Measurements from ENCODE around the gene GPC3. TPM values are rescaled to one million over a fixed set of nuclear protein-coding genes. Genes with fewer than 3 reads are reported as not detected.
A peak's percentile ranks its signal among the peaks of the same experiment; 100 is the strongest.

Gene GPC3
- total RNA-seq, 2 donors from 2014 or later: 2.6 to 2.9 TPM

GRCh38 chrX:133681897-133682296 is 303.5 kb downstream of the GPC3 start:
- DNase-seq (no peak), ATAC-seq (no peak)
- intact Hi-C loops (cut with DNase I, micrococcal nuclease): no loop called here

DNA sequence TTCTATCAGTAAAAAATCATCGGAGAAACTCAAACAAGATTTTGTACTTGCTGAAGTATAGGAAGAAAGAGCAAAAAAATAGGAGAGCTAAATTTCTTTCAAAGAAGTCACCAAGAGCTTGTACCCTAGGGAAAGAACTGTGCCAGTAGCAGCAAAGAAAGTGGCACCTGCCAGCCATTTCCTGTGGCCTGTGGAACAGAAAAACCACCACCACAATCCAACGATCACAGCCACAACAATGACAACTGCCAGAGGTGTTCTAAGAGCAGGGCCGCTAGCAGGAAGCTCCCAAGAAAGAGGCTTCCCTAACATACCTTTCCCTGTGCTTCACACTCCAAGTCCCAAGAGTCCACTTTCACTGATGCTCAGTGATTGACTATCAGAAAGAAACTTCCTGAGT is 304.0 kb downstream of the GPC3 start:
- intact Hi-C loops (cut with DNase I, micrococcal nuclease): no loop called here
- ATAC-seq (no peak), DNase-seq (no peak)

DNA sequence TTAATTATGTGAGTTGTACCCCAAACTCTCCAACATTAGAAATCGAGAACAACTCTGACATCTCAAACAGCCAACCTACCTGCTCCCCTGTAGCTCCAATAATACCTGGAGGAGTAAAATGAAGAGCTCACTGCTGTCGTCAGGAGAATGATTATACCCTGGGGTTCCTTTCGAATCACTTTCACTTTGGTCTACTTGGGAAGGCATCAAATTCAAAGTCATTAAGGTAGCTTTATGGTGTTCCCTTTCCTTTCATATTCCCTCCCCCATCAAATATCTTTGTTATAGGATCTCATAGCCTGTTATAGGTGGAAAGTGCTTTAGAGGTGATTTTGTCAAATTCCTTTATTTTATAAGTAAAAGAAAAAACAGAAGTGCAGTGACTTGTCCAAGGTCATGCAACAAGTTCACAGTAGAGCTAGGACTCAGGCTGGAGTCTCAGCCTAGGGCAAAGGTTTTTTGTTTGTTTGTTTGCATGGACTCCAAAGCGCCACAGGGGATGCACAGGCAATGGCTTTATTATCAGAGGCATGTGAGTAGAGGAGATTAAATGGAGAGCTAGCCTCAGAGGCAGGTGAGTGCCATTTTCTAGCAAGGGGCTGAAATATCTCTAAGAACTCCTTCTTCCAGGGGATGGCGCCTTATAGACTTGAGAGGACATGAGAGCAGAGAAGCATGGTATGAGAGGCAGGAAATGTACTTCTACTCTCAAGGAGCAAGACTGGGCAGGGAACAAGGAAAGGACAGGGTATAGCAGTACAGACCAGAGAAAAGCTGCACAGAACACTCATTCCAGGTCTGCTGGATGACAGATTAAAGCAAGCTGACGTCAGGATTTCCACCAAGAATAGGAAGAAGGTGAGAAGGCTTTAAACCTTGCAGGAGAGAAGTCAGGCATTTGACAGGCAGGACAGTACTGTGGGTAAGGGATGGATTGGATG is 308.0 kb downstream of the GPC3 start:
- intact Hi-C loops (cut with DNase I, micrococcal nuclease): no loop called here
- DNase-seq: no peak
- peak; percentile 64 for ATAC-seq

DNA sequence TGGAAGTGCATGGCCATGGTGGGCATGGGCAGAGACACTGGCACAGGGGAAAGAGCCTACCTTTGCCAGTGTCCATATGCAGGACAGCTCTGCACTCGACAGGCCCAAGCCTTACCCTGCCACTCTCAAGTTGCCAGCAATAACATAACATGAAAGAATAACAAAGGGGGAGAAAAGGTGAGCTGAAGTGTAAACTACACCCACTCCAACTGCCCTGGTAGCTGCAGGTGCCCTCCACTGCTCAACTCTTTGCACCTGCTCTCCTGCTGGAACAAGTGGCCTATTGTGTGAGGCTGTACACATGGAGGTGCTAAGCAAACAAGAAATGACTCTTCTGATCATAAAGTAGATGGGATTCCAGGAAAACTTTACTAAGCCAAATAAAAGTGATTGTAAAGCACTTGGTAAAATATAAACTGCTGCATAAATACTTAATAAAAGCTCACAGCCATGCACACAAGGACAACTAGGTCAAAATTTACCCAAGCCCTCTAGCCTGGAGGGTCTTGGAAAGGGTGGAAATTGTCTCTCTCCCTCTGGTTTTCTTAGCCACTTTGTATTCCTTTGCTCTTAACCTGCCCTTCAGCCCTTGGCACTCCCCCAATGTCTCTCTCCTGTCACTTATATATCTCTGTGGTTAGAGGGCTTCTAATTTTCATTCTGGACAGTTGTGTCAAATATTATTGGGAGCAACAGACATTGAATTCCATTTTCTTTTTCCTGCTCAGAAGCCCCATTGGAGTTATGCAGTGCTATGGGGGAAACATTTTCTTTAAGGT is 308.9 kb downstream of the GPC3 start:
- DNase-seq: peak; percentile 50 to 74
- peak; percentile 95 for ATAC-seq
- intact Hi-C loops (cut with DNase I, micrococcal nuclease): no loop called here

DNA sequence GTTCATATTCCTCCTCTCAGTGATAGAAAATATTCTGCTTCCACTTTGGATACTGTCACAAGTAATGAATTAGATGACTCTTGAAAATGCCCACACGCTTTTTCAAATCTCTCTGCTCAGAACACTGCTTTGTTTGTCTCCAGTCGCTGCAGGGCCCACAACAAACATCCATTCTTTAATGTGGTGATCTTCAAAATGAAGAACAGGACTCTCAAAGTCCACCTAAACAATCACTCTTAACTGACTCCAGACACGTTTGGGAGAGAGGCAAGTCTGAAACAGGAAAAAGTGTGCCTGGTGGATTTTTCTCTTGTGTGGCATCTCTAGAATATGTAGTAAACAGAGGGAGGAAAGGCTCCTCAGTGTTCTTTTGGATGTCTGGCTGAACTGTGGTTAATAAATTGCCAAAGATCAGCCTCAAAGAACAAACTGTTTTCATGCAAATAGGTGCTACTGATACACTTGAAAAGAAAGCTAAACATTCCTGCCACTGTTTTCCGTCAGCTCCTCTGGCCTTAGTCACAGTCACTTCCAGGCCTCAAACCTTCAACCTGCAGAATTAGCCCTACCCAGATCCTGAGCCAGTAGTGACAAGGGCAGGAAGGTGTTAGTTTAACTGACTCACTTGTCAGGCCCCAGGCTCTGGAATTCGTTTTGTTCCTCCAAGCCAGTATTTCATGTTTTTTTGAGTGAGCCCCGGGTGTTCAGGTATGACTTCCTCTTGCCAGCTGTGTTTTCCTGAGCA is 310.5 kb downstream of the GPC3 start:
- DNase-seq (no peak), ATAC-seq (no peak)
- intact Hi-C loops (cut with DNase I, micrococcal nuclease): loop anchor here in 1 of 2 donors (5.0 kb wide), 1 partner anchor 343 kb away; no protein-coding TSS in a partner anchor

- ATAC-seq (peak; percentile 61), DNase-seq (no peak)
- intact Hi-C loops (cut with DNase I, micrococcal nuclease): loop anchor here in 1 of 2 donors (5.0 kb wide), 1 partner anchor 338 kb away; no protein-coding TSS in a partner anchor
Observed at GRCh38 chrX:133670383-133670782, 315.0 kb downstream of the GPC3 start.

GRCh38 chrX:133669214-133669613 is 316.2 kb downstream of the GPC3 start:
- ATAC-seq (no peak), DNase-seq (no peak)
- intact Hi-C loops (cut with DNase I, micrococcal nuclease): no loop called here

DNA sequence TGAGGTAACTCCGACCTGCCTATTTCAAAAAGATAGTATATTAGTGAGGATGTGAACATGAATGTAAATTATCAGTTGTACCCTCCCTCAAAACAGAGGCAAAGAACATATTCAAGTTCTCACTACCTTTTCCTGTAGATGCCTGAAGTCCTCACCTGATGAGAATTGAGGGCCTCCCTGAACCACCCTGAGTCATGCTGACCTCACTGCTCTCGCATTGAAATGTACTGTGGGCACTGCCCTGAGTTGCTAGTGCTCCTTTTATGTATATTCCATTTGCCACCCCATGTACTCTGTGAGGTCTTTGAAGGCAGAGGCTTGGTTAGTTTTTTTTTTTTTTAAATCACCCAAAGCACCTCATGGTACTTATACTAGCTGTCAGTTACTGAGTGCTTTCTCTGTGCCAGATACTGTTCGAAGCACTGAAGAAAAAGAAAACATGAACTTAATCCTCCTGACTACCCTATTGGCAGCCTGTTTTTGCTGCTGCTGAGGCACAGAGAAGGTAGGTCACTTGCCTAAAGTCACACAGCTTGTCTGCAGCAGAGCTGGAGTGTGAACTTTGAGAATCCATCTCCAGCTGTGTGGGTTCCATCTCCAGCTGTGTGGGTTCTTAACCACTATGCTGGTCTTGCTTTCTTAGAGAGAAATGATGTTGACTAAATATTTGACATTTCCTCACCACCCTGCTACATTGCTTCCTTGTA is 317.0 kb downstream of the GPC3 start:
- ATAC-seq: no peak
- DNase-seq: no peak
- intact Hi-C loops (cut with DNase I, micrococcal nuclease): no loop called here

- intact Hi-C loops (cut with DNase I, micrococcal nuclease): no loop called here
- DNase-seq (no peak), ATAC-seq (no peak)
Observed at GRCh38 chrX:133666256-133666655, 319.1 kb downstream of the GPC3 start.

DNA sequence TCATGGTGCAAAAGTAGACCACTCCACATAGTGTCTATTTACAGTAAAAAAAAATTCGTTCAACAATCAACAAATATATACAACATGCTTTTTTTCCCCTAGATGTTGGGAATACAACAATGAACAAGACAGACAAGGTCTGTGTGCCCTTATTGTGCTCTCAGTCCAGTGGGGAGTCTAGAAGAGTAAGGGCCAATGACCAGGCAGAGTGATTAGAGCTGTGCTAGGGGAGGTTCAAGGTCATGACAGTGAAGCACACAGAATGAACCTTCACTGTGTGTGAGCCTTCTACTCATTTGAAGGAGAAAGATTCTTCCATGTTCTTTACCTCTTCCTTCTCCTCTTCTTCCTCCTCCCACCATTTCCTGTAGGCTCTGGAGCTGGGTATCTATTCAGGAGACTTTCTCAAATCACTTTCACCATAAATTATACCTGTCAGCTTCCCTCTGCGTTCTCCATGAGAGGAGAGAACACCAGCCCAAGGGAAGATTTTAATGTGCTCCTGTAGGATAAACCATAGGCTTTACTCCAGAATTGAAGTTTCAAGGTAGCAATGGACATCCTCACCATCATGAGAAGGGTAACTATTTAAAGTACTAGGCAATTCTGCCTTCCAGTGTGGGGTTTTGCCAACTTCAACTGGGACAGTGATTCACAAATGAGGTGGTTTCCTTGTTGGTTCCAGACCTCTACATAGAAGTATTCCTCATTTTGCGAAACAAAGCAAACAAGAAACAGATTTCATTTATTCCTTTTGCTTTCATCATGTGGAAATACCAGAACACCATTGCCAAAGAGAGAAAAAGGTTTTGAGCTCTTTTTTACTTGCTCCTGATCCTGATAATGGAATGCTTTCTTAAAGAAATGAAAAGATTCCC is 323.2 kb downstream of the GPC3 start:
- ATAC-seq (no peak), DNase-seq (no peak)
- intact Hi-C loops (cut with DNase I, micrococcal nuclease): no loop called here

DNA sequence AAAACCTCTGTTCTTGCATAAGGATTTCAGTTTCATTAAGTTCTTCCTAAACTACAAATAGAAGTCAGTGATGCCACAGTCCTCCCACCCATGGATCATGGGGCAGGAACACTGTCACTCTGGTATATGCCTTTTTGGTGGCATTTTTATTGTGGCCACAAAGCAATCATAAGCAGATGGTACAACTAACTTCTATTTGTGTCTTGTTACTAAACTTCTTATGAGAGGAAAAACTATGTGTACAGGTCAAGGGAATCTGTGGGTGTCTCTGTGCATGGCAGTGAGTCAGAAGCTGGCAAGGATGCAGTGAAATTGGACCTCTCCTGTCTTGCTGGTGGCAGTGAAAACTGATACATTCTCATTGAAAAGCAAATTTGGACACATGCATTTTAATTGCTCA is 325.1 kb downstream of the GPC3 start:
- ATAC-seq (no peak), DNase-seq (no peak)
- intact Hi-C loops (cut with DNase I, micrococcal nuclease): no loop called here

- ATAC-seq (no peak), DNase-seq (no peak)
- intact Hi-C loops (cut with DNase I, micrococcal nuclease): no loop called here
Observed at GRCh38 chrX:133658293-133658911, 327.0 kb downstream of the GPC3 start.

GRCh38 chrX:133655275-133656265 is 329.8 kb downstream of the GPC3 start:
- DNase-seq (no peak), ATAC-seq (no peak)
- intact Hi-C loops (cut with DNase I, micrococcal nuclease): no loop called here

DNA sequence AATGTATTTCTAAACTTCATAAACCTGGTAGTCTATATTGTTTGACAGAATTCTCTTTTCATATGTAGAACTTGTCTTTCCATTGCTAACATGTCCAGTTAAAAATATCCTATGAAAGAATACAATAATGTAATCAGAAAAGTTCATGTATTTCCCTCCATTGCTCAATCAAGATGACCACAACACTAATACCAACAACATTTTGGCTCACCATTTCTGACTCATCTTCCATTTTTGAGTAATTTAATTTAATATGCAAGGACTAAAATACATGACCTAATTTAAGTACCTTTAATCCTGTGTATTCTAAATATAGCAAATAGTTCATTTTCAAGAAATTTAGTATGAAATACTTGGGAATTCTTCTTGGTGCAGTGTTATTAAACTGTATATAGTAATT is 330.6 kb downstream of the GPC3 start:
- no peak for ATAC-seq
- intact Hi-C loops (cut with DNase I, micrococcal nuclease): no loop called here
- no peak for DNase-seq

DNA sequence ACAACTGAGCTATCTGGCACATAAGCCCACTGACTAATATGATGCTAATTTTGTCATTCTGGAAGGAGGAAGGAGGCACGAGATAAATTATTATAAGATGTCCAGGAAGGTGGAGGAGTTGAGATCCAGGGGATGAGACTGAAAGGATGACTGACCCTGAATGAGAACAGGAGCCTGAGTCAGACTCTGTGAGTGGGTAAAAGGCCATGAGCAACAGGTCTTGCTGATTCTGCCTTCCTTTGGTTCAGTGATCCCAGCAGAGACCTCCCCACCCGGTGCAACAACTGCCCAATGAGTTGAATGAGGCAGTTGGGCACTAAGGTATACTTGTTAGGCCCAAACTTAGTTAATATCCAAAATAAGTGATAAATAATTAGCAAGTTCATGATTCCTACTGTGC is 332.0 kb downstream of the GPC3 start:
- ATAC-seq (no peak), DNase-seq (no peak)
- intact Hi-C loops (cut with DNase I, micrococcal nuclease): no loop called here

GRCh38 chrX:133652185-133652584 is 333.2 kb downstream of the GPC3 start:
- ATAC-seq (no peak), DNase-seq (no peak)
- intact Hi-C loops (cut with DNase I, micrococcal nuclease): no loop called here
